ENCODE data around the gene ARPC1B. TPM values are rescaled to one million over a fixed set of nuclear protein-coding genes. Genes with fewer than 3 reads are reported as not detected.

The ARPC1B gene
- total RNA-seq, 2 donors from 2014 or later: 141 to 143 TPM

DNA sequence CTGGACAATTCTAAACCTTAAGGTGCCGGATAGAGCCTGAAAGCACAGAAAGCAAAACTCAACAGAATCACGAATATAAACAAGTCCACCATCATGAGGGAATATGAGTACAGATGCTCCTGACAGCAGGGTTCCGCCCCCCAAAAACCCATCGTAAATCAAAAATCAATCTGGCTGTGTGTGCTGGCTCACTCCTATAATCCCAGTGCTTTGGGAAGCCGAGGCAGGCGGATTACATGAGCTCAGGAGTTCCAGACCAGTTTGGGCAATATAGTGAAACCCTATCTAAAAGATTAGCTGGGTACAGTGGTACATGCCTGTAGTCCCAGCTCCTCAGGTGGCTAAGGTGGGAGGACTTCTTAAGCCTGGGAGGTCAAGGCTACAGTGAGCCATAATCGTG lies 46.5 kb downstream of the ARPC1B start:
- no peak overlapping the region for H3K9ac ChIP-seq (ENCODE audit: low read depth in 2 of 2, low read length in 2 of 2)
- H3K27ac ChIP-seq: no peak overlapping the region
- H3K9me3 ChIP-seq: no peaks in the 10 kb centered on the region
- no peaks in the 10 kb centered on the region for H3K4me1 ChIP-seq
- no peak for TF ChIP-seq CTCF (IDR thresholded peaks at IDR 0.05)
- H3K27me3 ChIP-seq: no peaks in the 10 kb centered on the region
- H3K4me3 ChIP-seq: no peak overlapping the region
- no peak for DNase-seq
- intact Hi-C loops (cut with DNase I): no loop called here
- peaks cover 40% of the 10 kb centered on the region for H3K36me3 ChIP-seq

DNA sequence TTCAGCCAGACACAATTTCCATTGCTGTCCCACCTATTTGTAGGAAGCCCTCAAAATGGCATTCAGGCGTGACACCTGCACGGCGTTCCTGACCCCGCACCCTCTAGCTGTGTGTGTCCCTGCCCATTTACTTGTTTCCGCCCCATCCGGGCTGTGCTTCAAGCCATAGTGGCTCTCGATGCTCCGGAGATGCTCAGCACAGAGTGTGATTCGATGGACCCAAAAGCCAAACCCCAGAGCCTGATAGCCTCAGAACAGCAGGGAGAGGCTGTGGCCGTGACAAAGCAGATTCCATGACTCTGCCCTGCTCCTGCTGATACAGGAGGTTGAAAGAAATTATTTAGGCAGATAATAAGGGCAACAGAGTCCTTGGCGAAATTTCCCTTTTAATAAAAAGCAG lies 47.7 kb downstream of the ARPC1B start:
- Histone ChIP-seq H3K36me3 (peaks cover 28% of the 10 kb centered on the region), H3K27me3 (no peaks in the 10 kb centered on the region)

GRCh38 chr7:99422625-99423024 lies 48.1 kb downstream of the ARPC1B start:
- Histone ChIP-seq H3K27me3 (no peaks in the 10 kb centered on the region), H3K9me3 (no peaks in the 10 kb centered on the region), H3K36me3 (peaks cover 23% of the 10 kb centered on the region), H3K27ac (no peak overlapping the region), H3K9ac (ENCODE audit: low read depth in 2 of 2, low read length in 2 of 2) (no peak overlapping the region), H3K4me3 (no peak overlapping the region), H3K4me1 (no peaks in the 10 kb centered on the region)
- no peak for TF ChIP-seq CTCF (IDR thresholded peaks at IDR 0.05)
- DNase-seq: peak; percentile 33
- intact Hi-C loops (cut with DNase I): no loop called here

More for the DNA sequence above, 47.7 kb downstream of the ARPC1B start:
- intact Hi-C loops (cut with DNase I): no loop called here
- Histone ChIP-seq H3K4me3 (no peak overlapping the region), H3K9ac (ENCODE audit: low read depth in 2 of 2, low read length in 2 of 2) (no peak overlapping the region), H3K27ac (no peak overlapping the region), H3K4me1 (no peaks in the 10 kb centered on the region), H3K9me3 (no peaks in the 10 kb centered on the region)
- TF ChIP-seq CTCF (IDR thresholded peaks at IDR 0.05): no peak
- DNase-seq: no peak

DNA sequence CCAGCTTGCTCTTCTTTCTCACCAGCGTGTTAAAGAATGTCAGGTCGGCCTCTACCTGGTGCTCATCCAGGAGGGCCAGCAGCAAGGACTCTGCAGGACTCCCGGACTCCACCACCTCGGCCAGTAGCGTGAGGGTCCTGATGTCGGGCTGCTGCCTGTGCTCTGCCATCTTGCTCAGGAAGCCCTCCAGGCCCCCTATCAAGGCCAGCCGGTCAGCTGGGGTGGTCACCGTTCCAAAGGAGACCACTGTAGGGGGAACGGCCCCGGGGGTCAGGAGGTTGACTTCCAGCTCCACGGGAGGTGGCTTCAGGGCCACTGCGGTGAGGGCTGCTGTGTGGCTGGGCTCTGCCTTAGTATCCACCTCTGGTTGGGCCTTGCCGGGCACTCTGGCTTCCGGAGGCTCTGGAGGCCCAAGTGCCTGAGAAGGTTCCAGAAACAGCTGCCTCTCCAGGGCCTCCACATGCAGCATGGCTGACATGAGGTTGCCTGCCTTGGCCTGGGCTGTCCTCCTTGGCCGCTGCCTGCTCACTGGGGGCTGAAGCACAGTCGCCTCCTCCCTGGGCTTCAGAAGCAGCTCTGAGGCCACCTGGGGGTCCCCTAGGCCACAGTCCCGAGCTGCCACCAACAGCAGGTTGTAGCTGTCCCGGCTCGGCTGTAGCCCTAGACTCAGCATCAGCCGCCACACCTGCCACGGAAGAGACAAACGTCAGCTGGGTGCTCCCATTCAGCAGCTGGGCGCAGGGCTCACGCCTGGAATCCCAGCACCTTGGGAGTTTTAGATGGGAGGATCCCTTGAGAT lies 50.6 kb downstream of the ARPC1B start:
- Histone ChIP-seq H3K4me1 (no peaks in the 10 kb centered on the region), H3K9me3 (no peaks in the 10 kb centered on the region), H3K36me3 (no peaks in the 10 kb centered on the region), H3K27me3 (no peaks in the 10 kb centered on the region), H3K4me3 (no peak overlapping the region), H3K27ac (no peak overlapping the region), H3K9ac (ENCODE audit: low read depth in 2 of 2, low read length in 2 of 2) (no peak overlapping the region)
- intact Hi-C loops (cut with DNase I): no loop called here
- no peak for DNase-seq
- no peak for TF ChIP-seq CTCF (IDR thresholded peaks at IDR 0.05)

GRCh38 chr7:99428972-99429566 lies 54.5 kb downstream of the ARPC1B start:
- intact Hi-C loops (cut with DNase I): no loop called here
- Histone ChIP-seq H3K27me3 (no peaks in the 10 kb centered on the region), H3K4me1 (no peaks in the 10 kb centered on the region), H3K9me3 (no peaks in the 10 kb centered on the region), H3K36me3 (no peaks in the 10 kb centered on the region), H3K27ac (no peak overlapping the region), H3K4me3 (no peak overlapping the region), H3K9ac (ENCODE audit: low read depth in 2 of 2, low read length in 2 of 2) (no peak overlapping the region)
- DNase-seq: no peak
- TF ChIP-seq CTCF (IDR thresholded peaks at IDR 0.05): no peak

All from colonic mucosa (tissue), 4 donors.